ENCODE measurements around the gene SNRNP48. TPM values are rescaled to one million over a fixed set of nuclear protein-coding genes. Genes with fewer than 3 reads are reported as not detected.

SNRNP48 gene
- polyA plus RNA-seq, 4 donors: 16.3 to 27.8 (median 22.5) TPM

DNA sequence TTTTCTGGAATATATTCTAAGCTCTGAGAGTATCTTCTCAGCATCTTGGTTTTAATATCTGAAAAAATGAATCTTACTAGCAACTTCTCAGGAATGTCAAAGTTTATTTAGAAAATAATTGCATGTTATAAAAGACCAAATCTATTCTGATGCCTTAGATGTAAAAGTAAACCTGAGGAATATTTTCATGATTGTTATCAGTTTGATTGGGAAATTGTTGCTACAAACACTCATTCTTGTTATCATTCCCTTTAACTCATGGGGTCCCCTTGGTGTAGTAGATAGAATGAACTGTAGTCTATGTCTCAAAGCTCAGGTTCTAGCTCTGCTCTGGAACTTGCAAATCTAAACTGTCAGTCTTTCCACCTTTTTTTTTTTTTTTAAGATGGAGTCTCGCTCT is 50.0 kb downstream of the SNRNP48 start:
- DNase-seq (ENCODE audit: low read depth in 4 of 4, low spot score in 3 of 4): no peak

- no peak for DNase-seq (ENCODE audit: low read depth in 4 of 4, low spot score in 3 of 4)
Measured at GRCh38 chr6:7640607-7641577, 50.9 kb downstream of the SNRNP48 start.

DNA sequence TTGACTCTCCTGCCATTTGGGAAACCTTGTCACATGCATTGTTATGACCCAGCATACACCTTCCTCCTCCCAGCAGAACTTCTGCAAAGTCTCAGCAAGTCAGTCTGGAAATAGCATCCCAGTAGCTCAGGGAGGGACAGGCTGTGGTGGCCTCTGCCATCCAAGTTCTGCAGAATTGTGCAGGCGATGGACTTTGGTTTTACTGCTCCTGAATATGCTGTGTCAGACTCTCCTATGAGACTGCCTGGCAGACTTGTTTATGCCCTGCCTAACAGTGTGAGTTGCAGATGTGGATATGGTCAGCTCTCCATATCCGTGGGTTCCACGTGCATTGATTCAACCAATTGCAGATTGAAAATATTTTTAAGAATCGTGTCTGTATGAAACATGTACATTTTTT is 52.8 kb downstream of the SNRNP48 start:
- DNase-seq (ENCODE audit: low read depth in 4 of 4, low spot score in 3 of 4): no peak

DNA sequence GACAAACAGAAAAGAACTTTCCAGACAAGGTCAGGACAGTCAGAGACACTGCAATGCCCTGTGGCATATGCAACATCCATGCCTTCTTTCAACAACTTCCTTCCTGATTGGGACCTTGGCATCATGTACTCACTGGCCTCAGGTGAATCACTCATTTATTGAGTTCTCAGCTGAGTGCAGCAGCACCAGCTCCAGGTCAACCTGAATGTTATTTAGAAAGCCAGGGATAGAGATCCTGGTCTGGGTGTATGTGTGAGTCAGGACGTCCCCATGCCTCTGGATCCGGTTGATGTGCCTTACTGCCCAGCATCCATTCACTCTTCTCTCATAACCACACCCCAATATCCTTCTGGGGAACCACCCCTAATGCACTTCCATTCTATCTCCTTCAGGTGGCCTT is 54.4 kb downstream of the SNRNP48 start:
- DNase-seq (ENCODE audit: low read depth in 4 of 4, low spot score in 3 of 4): no peak

DNA sequence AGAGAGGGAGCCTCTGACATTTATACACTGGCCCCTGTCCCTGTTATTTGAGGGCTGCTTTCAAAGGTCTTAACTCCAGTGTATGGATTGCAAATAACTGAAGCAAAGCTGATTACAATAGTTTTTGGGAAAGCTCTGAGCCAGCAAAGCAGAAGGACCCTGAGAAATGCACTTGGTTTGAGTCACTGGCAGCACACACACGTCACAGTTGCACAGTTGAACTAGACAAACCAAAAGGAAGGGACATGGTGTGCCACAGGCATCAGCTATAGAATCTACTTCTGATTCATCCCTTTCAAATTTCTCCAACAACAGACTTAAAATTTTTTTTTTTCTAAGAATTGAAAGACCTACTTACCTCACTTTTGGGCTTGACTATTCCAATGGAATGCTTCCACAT is 56.4 kb downstream of the SNRNP48 start:
- no peak for DNase-seq (ENCODE audit: low read depth in 4 of 4, low spot score in 3 of 4)

GRCh38 chr6:7647504-7647903 is 57.5 kb downstream of the SNRNP48 start:
- no peak for DNase-seq (ENCODE audit: low read depth in 4 of 4, low spot score in 3 of 4)

- DNase-seq (ENCODE audit: low read depth in 4 of 4, low spot score in 3 of 4): no peak
Measured at GRCh38 chr6:7649037-7649810, 59.2 kb downstream of the SNRNP48 start.

GRCh38 chr6:7650878-7651277 is 60.9 kb downstream of the SNRNP48 start:
- DNase-seq (ENCODE audit: low read depth in 4 of 4, low spot score in 3 of 4): no peak

- DNase-seq (ENCODE audit: low read depth in 4 of 4, low spot score in 3 of 4): no peak
Measured at GRCh38 chr6:7652957-7653356, 63.0 kb downstream of the SNRNP48 start.

DNA sequence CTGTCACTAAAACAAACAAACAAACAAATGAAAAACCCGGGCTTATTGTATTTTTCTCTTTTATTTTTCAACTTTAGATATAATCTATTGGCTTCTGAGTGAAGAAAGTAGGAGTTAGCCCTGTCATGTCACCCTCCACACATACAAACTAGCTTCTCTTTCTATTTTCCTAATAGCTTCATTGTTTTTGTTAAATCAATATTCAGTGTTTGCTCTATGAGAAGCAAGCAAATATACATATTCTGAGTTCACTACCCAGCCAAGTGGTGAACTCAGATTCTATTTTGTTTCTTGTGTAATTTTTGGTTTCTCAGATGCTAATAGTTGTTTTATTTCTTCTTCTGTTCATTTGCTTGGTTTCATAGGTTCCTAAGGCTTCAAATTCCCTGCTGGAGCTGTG is 66.4 kb downstream of the SNRNP48 start:
- no peak for DNase-seq (ENCODE audit: low read depth in 4 of 4, low spot score in 3 of 4)

GRCh38 chr6:7658543-7658942 is 68.5 kb downstream of the SNRNP48 start:
- DNase-seq (ENCODE audit: low read depth in 4 of 4, low spot score in 3 of 4): no peak

DNA sequence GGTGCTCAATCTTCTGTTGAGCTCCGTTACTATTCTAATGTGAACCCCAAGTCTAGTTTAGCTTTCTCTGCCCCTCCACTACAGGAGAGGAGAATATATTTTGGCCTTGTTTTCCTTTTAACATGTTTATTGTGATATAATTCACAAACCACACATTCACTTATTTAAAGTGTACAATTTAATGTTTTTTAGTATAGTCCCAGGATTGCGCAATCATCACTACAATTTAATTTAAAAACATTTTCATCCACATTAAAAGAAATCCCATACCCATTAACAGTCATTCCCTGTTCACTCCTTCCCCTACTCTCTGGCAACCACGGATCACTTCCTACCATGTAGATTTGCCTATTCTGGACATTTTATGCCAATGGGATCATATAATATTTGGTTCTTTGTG is 71.4 kb downstream of the SNRNP48 start:
- no peak for DNase-seq (ENCODE audit: low read depth in 4 of 4, low spot score in 3 of 4)

Other genes starting within 250 kb of the SNRNP48 start
- gene CAGE1, start 200.5 kb upstream of the SNRNP48 start, polyA plus RNA-seq (ENCODE audit: insufficient read length in 4 of 4): under 1 TPM in 3 of 4 donors, not detected in 1; 0.09 to 0.17 (median 0.17) TPM
- 10 to 100 TPM; 33.6 to 36.7 (median 35.7) TPM for gene RIOK1, start 200.4 kb upstream of the SNRNP48 start, polyA plus RNA-seq (ENCODE audit: insufficient read length in 4 of 4)
- 10 to 100 TPM in 3 of 4 donors, 1 to 10 TPM in 1; 5.4 to 95.4 (median 69.9) TPM for gene DSP, start 48.5 kb upstream of the SNRNP48 start, polyA plus RNA-seq (ENCODE audit: insufficient read length in 4 of 4)
- 1 to 10 TPM; 3.7 to 7.6 (median 7.3) TPM for gene BMP6, start 135.9 kb downstream of the SNRNP48 start, polyA plus RNA-seq (ENCODE audit: insufficient read length in 4 of 4)

Data from left renal pelvis (tissue), 4 donors.